IPS DF 6.9 (cell line): Measurements from ENCODE around the gene LRRC1.

Experiments
- DNase-seq: peaks from one replicate; pipeline ENCODE4 v3.0.0-alpha.2; 2013; ENCODE audit warnings: low read depth, low spot score
- H3K27ac ChIP-seq: one replicate; pipeline ENCODE4 v1.5.1; 2013; ENCODE audit warnings: low read length, control low read depth
- H3K27me3 ChIP-seq: 2 replicates; pipeline ENCODE4 v1.6.1; 2013; ENCODE audit warnings: mild to moderate bottlenecking, low read length; ENCODE audit not compliant: control insufficient read depth, insufficient read depth
- H3K36me3 ChIP-seq: 2 replicates; pipeline ENCODE4 v1.6.1; 2013; ENCODE audit warnings: low read length; ENCODE audit not compliant: control insufficient read depth, insufficient read depth
- H3K4me1 ChIP-seq: 2 replicates; pipeline ENCODE4 v1.6.1; 2013; ENCODE audit warnings: low read length; ENCODE audit not compliant: control insufficient read depth, insufficient read depth
- H3K4me3 ChIP-seq: 2 replicates; pipeline ENCODE4 v1.5.1; 2013; ENCODE audit warnings: mild to moderate bottlenecking, low read length
- H3K9me3 ChIP-seq: 2 replicates; pipeline ENCODE4 v1.6.1; 2013; ENCODE audit warnings: low read length, inconsistent platforms; ENCODE audit not compliant: control insufficient read depth, insufficient read depth
- WGBS: extraction: QIAGEN DNeasy Blood & Tissue Kit; methylation state at CpG from one replicate; pipeline ENCODE4 v1.1.7; 2013; ENCODE audit warnings: mixed read lengths, missing lambda C conversion rate; ENCODE audit not compliant: insufficient read length, insufficient coverage; 5-methylcytosine and 5-hydroxymethylcytosine counted together

The LRRC1 gene

GRCh38 chr6:53947780-53948179 is 153.0 kb downstream of the LRRC1 start:
- Histone ChIP-seq H3K27ac (no peak overlapping the region), H3K27me3 (no peaks in the 10 kb centered on the region), H3K9me3 (no peaks in the 10 kb centered on the region), H3K36me3 (no peaks in the 10 kb centered on the region), H3K4me1 (no peaks in the 10 kb centered on the region), H3K4me3 (no peak overlapping the region)
- no peak for DNase-seq
- WGBS: no CpG with 5 or more reads among the region's 1 CpG

GRCh38 chr6:53951383-53951782 is 156.6 kb downstream of the LRRC1 start:
- Histone ChIP-seq H3K9me3 (no peaks in the 10 kb centered on the region), H3K4me1 (no peaks in the 10 kb centered on the region), H3K27me3 (no peaks in the 10 kb centered on the region), H3K36me3 (no peaks in the 10 kb centered on the region), H3K27ac (no peak overlapping the region), H3K4me3 (no peak overlapping the region)
- no CpG with 5 or more reads among the region's 3 CpGs for WGBS
- no peak for DNase-seq

- no peaks in the 10 kb centered on the region for H3K27me3 ChIP-seq
- no peaks in the 10 kb centered on the region for H3K9me3 ChIP-seq
- no peaks in the 10 kb centered on the region for H3K4me1 ChIP-seq
- H3K36me3 ChIP-seq: no peaks in the 10 kb centered on the region
- no CpG with 5 or more reads among the region's 6 CpGs for WGBS
- no peak overlapping the region for H3K27ac ChIP-seq
- peak; percentile 84 for DNase-seq
- H3K4me3 ChIP-seq: no peak overlapping the region
These were observed 161.4 kb downstream of the LRRC1 start for GRCh38 chr6:53956068-53956711.

DNA sequence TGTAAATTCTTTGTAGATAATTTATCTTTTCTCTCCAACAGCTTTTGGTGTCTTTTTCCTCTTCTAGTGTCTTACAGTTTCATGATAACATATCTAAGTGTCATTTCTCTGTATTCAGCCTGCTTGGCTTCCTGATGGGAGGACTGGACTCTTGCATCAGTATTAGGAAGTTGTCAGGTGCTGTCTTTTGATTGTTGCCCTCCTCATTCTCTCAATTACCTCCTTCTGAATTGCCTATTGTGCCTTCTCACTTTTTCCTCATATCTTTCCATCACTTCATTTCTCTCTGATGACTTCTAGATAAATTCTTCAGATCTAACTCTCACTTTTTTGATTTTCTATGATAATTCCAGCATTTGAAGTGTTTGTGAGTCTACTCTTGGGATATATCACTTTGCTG is 162.0 kb downstream of the LRRC1 start:
- H3K4me1 ChIP-seq: no peaks in the 10 kb centered on the region
- no peak for DNase-seq
- H3K27ac ChIP-seq: no peak overlapping the region
- no peaks in the 10 kb centered on the region for H3K9me3 ChIP-seq
- H3K36me3 ChIP-seq: no peaks in the 10 kb centered on the region
- no peaks in the 10 kb centered on the region for H3K27me3 ChIP-seq
- H3K4me3 ChIP-seq: no peak overlapping the region

- no peaks in the 10 kb centered on the region for H3K9me3 ChIP-seq
- no peak for DNase-seq
- no CpG with 5 or more reads among the region's 2 CpGs for whole genome bisulfite sequencing
These were observed 164.9 kb downstream of the LRRC1 start for GRCh38 chr6:53959717-53960116.

DNA sequence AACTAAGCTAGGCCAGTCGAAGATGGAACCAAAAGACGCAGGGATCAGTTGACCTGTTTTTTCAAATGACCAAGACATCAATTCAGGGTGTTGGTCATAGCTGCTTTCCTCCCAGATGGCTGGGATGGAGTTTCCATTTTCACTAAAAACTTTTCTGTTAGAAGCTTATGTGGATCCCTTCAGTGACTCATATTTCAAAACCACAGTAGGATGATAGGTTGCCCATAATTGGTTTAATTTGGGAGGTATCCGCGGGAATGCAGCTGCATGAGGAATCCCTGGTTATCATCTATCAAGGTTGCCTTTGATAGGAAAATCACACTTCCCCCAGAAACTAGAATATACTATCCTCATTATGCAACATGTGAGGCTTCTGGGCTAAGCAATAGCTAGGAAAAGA is 165.5 kb downstream of the LRRC1 start:
- no peaks in the 10 kb centered on the region for H3K9me3 ChIP-seq
- no peaks in the 10 kb centered on the region; the same call in 1 of the 2 replicates for H3K4me1 ChIP-seq
- H3K27me3 ChIP-seq: no peaks in the 10 kb centered on the region
- no CpG with 5 or more reads among the region's 4 CpGs for WGBS
- H3K36me3 ChIP-seq: no peaks in the 10 kb centered on the region
- H3K27ac ChIP-seq: no peak overlapping the region
- no peak overlapping the region for H3K4me3 ChIP-seq
- no peak for DNase-seq

More at GRCh38 chr6:53959717-53960116, 164.9 kb downstream of the LRRC1 start:
- no peak overlapping the region for H3K27ac ChIP-seq
- no peak overlapping the region for H3K4me3 ChIP-seq
- H3K36me3 ChIP-seq: no peaks in the 10 kb centered on the region
- no peaks in the 10 kb centered on the region for H3K27me3 ChIP-seq
- no peaks in the 10 kb centered on the region; the same call in 1 of the 2 replicates for H3K4me1 ChIP-seq

- Histone ChIP-seq H3K9me3 (no peaks in the 10 kb centered on the region), H3K4me3 (no peak overlapping the region), H3K27ac (no peak overlapping the region), H3K36me3 (no peaks in the 10 kb centered on the region), H3K27me3 (no peaks in the 10 kb centered on the region), H3K4me1 (no peaks in the 10 kb centered on the region; the same call in 1 of the 2 replicates)
- WGBS: no CpG with 5 or more reads among the region's 7 CpGs
- DNase-seq: peak; percentile 33
These were observed 167.0 kb downstream of the LRRC1 start for GRCh38 chr6:53961679-53962370.

GRCh38 chr6:53962646-53963045 is 167.8 kb downstream of the LRRC1 start:
- no CpG with 5 or more reads among the region's 2 CpGs for WGBS
- H3K36me3 ChIP-seq: no peaks in the 10 kb centered on the region
- no peaks in the 10 kb centered on the region for H3K9me3 ChIP-seq
- H3K4me1 ChIP-seq: peaks cover 1% of the 10 kb centered on the region; the same call in 1 of the 2 replicates
- H3K27ac ChIP-seq: no peak overlapping the region
- H3K4me3 ChIP-seq: no peak overlapping the region
- no peak for DNase-seq
- no peaks in the 10 kb centered on the region for H3K27me3 ChIP-seq

DNA sequence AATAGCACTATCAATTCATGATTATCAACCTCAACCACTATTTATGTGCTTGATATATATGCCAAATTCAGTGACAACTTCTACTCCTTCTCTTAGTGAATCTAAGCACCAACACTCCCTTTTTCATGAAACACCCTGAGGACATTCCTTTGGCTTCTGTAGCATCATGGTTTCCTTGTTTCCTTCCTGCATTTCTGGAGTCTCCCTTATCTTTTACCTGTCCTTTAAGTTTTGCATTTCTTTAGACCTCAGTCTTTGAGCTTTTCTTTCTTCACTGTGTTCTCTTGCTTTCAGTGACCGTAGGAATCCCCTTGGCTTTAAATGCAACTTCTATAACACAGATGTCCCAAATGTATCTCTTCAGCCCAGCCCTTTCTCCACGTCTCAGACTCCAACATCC is 172.6 kb downstream of the LRRC1 start:
- Histone ChIP-seq H3K36me3 (no peaks in the 10 kb centered on the region), H3K4me1 (peaks cover 1% of the 10 kb centered on the region; the same call in 1 of the 2 replicates), H3K27ac (no peak overlapping the region), H3K9me3 (no peaks in the 10 kb centered on the region), H3K27me3 (no peaks in the 10 kb centered on the region), H3K4me3 (no peak overlapping the region)
- WGBS: no CpG with 5 or more reads among the region's 2 CpGs
- DNase-seq: no peak
